Uterus (tissue), 4 donors: ENCODE measurements around the gene IMPG1. TPM values are rescaled to one million over a fixed set of nuclear protein-coding genes. Genes with fewer than 3 reads are reported as not detected.

Source experiments
- DNase-seq, 2 donors: peaks; one replicate each; pipeline ENCODE4 v3.0.0-alpha.2; 2019 to 2020
- H3K27ac ChIP-seq, 2 donors: fragments of 200-600 bp; sonication (generic); 1 replicate in 1 of 2; 2 replicates in 1 of 2; pipeline ENCODE4 v1.5.1; 2016 to 2018
- H3K27me3 ChIP-seq, 2 donors: fragments of 200-600 bp; sonication (generic); one replicate each; pipeline ENCODE4 v1.5.1; 2018 to 2019; ENCODE audit warnings: control low read depth in 1 of 2
- H3K36me3 ChIP-seq, 2 donors: fragments of 200-600 bp; sonication (generic); one replicate each; pipeline ENCODE4 v1.5.1; 2019; ENCODE audit warnings: control low read depth in 1 of 2
- H3K4me1 ChIP-seq, 2 donors: fragments of 200-600 bp; sonication (generic); one replicate each; pipeline ENCODE4 v1.5.1; 2018 to 2019; ENCODE audit warnings: control low read depth in 1 of 2
- H3K4me3 ChIP-seq, 2 donors: fragments of 200-600 bp; sonication (generic); 1 replicate in 1 of 2; 2 replicates in 1 of 2; pipeline ENCODE4 v1.5.1; 2018 to 2019; ENCODE audit warnings: mild to moderate bottlenecking in 1 of 2
- H3K9me3 ChIP-seq, 2 donors: fragments of 200-600 bp; sonication (generic); one replicate each; pipeline ENCODE4 v1.5.1; 2019; ENCODE audit warnings: control low read depth in 1 of 2
- POLR2A ChIP-seq, 2 donors: fragments of 450-650 bp; IDR thresholded peaks; one replicate each; pipeline ENCODE4 v1.6.1; 2016; ENCODE audit warnings: antibody characterized with exemption in 2 of 2, mild to moderate bottlenecking in 1 of 2, moderate library complexity in 1 of 2
- intact Hi-C: fragments of 100-400 bp; cut with DNase I; formaldehyde crosslinking; loops from one replicate; pipeline ENCODE4 v1.15.1; 2023; ENCODE audit warnings: low total_unique reads
- total RNA-seq, 4 donors: library from RNA; depleted of rRNA in 3 of 4; stranded (reverse); fragments of >200 nt in 3 of 4; gene quantifications; one replicate each; pipeline versions ENCODE4 v1.1.0 to v1.2.4, GENCODE V29; 2014 to 2023
- TF ChIP-seq, protein P1 (sequence below), 4 experiments: fragments of 200-600 bp in 2 of 4; fragments of 450-650 bp in 2 of 4; sonication (generic) in 2 of 4; IDR thresholded peaks; one replicate each; pipeline ENCODE4 v1.5.1; 2016 to 2019; ENCODE audit warnings: antibody characterized with exemption in 4 of 4, mild to moderate bottlenecking in 2 of 4, moderate library complexity in 1 of 4
- donor health status: DM: yes; HTN: yes; CAD: no.

IMPG1 gene
- total RNA-seq, 4 donors from 2014 or later, result 0.14 TPM; not detected in 3

DNA sequence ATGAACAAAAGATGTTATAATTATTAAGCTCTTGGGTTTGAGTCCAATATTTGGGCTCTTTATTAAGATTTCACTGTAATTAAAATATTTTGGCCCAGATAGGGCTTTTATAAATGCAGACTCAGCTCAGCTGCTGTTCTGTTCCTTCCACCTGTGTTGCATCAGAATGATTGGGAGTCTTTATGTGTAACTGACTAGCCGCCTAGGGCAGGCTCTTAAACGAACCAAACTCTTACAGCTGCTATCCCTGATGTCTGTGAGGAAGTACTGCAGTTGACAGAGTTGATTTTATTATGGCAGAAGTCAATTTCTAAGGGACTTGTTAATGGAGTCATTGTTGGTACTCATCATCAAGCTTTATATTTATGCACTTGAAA is 178.7 kb downstream of the IMPG1 start:
- intact Hi-C loops, result no loop called here
- no peaks in the 10 kb centered on the region for H3K9me3 ChIP-seq
- H3K36me3 ChIP-seq, result no peaks in the 10 kb centered on the region
- no peak for TF ChIP-seq POLR2A (IDR thresholded peaks at IDR 0.05)
- TF ChIP-seq, protein P1, sequence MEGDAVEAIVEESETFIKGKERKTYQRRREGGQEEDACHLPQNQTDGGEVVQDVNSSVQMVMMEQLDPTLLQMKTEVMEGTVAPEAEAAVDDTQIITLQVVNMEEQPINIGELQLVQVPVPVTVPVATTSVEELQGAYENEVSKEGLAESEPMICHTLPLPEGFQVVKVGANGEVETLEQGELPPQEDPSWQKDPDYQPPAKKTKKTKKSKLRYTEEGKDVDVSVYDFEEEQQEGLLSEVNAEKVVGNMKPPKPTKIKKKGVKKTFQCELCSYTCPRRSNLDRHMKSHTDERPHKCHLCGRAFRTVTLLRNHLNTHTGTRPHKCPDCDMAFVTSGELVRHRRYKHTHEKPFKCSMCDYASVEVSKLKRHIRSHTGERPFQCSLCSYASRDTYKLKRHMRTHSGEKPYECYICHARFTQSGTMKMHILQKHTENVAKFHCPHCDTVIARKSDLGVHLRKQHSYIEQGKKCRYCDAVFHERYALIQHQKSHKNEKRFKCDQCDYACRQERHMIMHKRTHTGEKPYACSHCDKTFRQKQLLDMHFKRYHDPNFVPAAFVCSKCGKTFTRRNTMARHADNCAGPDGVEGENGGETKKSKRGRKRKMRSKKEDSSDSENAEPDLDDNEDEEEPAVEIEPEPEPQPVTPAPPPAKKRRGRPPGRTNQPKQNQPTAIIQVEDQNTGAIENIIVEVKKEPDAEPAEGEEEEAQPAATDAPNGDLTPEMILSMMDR (IDR thresholded peaks at IDR 0.05), result no peak
- H3K4me3 ChIP-seq, result no peak overlapping the region
- H3K27me3 ChIP-seq, result no peaks in the 10 kb centered on the region
- no peaks in the 10 kb centered on the region for H3K4me1 ChIP-seq
- no peak for DNase-seq
- no peak overlapping the region for H3K27ac ChIP-seq

DNA sequence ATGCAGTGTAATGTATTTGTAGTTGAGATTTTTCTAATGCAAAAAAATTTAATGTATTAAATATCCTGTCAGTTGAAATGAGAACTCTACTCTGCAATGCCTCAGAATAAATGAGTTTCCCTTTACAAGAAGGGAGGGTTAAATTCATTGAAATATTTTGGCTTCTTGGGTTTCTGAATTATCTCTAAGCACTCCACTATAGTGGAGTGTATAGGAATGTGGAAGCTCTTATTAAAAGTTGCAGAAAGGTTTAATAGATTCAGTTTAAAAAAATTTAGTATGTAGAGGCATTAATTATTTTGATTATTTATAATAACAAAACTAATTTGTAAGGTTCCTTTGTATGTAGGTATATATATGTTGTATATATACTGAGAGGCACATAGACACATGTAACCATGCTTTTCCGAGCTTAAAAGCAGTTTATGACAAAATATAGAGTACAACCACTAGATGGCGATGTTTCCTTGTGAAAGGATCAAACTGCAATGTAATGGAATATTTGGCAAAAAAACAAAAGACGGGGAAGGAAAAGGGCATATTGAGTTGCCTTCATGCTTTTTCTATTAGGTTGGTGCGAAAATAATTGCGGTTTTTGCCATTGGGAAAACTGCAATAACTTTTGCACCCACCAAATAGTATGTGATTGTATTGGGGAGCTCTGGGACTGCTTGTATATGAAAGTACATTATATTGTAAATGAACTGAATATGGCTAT is 179.2 kb downstream of the IMPG1 start:
- no peak for DNase-seq
- no peak overlapping the region for H3K27ac ChIP-seq

DNA sequence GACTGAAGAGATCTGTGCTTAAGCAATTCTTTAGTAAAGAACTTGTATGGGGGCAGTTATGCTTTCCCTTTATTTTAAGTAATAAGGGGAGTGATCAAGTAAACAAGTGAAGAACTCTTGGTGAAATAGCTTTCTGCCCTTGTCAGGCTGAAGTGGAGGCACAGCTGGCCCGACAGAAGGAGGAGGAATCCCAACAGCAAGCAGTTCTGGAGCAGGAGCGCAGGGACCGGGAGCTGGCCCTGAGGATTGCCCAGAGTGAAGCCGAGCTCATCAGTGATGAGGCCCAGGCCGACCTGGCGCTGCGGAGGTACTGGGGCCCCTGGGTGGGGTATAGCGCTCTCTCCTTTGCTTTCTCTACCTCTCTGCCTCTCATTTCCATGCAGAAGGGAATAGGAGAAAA is 180.1 kb downstream of the IMPG1 start:
- Histone ChIP-seq H3K4me3 (no peak overlapping the region), H3K4me1 (no peaks in the 10 kb centered on the region), H3K27me3 (no peaks in the 10 kb centered on the region), H3K36me3 (no peaks in the 10 kb centered on the region), H3K9me3 (no peaks in the 10 kb centered on the region), H3K27ac (no peak overlapping the region)
- TF ChIP-seq POLR2A (IDR thresholded peaks at IDR 0.05), result no peak
- TF ChIP-seq, protein P1 (IDR thresholded peaks at IDR 0.05), result no peak
- DNase-seq, result no peak
- intact Hi-C loops, result no loop called here

More for the DNA sequence above, 179.2 kb downstream of the IMPG1 start:
- no peak overlapping the region for H3K4me3 ChIP-seq
- no peaks in the 10 kb centered on the region for H3K9me3 ChIP-seq
- no peaks in the 10 kb centered on the region for H3K27me3 ChIP-seq
- intact Hi-C loops, result no loop called here
- H3K4me1 ChIP-seq, result no peaks in the 10 kb centered on the region
- no peaks in the 10 kb centered on the region for H3K36me3 ChIP-seq
- TF ChIP-seq POLR2A (IDR thresholded peaks at IDR 0.05), result no peak
- TF ChIP-seq, protein P1 (IDR thresholded peaks at IDR 0.05), result peak; percentile 32 to 58 (median 41)

DNA sequence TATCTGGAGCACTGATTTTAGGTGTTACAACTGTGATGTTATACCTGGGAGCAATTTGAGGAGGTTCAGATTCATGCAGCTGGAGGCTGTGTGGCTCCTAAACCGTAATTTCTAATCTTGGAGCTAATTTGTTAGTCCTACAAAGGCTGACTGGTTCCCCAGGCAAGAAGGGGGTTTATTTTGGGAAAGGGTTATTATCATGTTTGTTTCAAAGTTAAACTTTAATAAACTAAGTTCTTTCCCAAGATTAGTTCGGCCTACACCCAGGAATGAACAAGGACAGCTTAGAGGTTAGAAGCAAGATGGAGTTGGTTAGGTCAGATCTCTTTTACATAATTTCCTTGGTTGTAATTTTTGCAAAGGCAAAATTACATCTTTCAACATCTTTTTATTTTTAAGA is 187.6 kb downstream of the IMPG1 start:
- Histone ChIP-seq H3K27ac (no peak overlapping the region), H3K4me1 (no peaks in the 10 kb centered on the region), H3K9me3 (no peaks in the 10 kb centered on the region), H3K36me3 (no peaks in the 10 kb centered on the region), H3K4me3 (no peak overlapping the region), H3K27me3 (no peaks in the 10 kb centered on the region)
- no peak for DNase-seq
- TF ChIP-seq, protein P1 (IDR thresholded peaks at IDR 0.05), result no peak
- no peak for TF ChIP-seq POLR2A (IDR thresholded peaks at IDR 0.05)
- intact Hi-C loops, result no loop called here

DNA sequence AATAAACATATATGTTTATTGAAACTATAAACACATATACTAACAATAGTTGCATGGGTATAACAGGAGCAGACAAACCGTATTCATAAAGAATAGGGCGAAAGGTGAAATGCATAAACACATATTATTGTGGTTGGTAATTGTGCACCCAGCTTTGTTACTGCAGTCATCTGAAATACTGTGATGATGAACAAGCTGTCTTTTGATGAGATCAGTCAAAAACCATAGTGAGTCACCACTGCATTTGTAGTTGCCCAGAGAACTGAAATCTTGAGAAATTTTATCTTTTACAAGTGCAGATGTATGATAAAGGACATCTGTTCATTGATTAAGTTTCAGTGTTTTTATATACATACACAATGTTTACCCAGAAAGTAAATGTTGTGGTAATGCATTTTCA is 189.7 kb downstream of the IMPG1 start:
- intact Hi-C loops, result no loop called here
- Histone ChIP-seq H3K27ac (no peak overlapping the region), H3K4me3 (no peak overlapping the region), H3K9me3 (no peaks in the 10 kb centered on the region), H3K27me3 (no peaks in the 10 kb centered on the region), H3K4me1 (no peaks in the 10 kb centered on the region), H3K36me3 (no peaks in the 10 kb centered on the region)
- no peak for TF ChIP-seq POLR2A (IDR thresholded peaks at IDR 0.05)
- TF ChIP-seq, protein P1 (IDR thresholded peaks at IDR 0.05), result no peak
- DNase-seq, result no peak
